H1 (cell line): ENCODE data around the gene PARP16. TPM values are rescaled to one million over a fixed set of nuclear protein-coding genes. Genes with fewer than 3 reads are reported as not detected.

Experiments
- CTCF ChIA-PET: fragments of 300-600 bp; sonication (Branson Sonifier 250); formaldehyde crosslinking; loops from one replicate; lab custom pipeline; 2021; ENCODE audit not compliant: partially characterized antibody; lab: Charles Lee
- POLR2A ChIA-PET: fragments of 300-600 bp; sonication (Branson Sonifier 250); formaldehyde crosslinking; loops from one replicate; lab custom pipeline; 2021; ENCODE audit warnings: inconsistent platforms; ENCODE audit not compliant: partially characterized antibody; lab: Charles Lee
- DNase-seq, 2 experiments: peaks; one replicate each; pipeline versions ENCODE4 v3.0.0 to v3.0.0-alpha.2; 2010 to 2022; ENCODE audit warnings: low spot score in 2 of 2, low read depth in 1 of 2, mixed read lengths in 1 of 2
- FAIRE-seq: peaks from 2 replicates; lab custom pipeline; 2011; peaks lifted over from hg19 to GRCh38; lab: Jason Lieb, UNC
- H2AFZ ChIP-seq: 2 replicates; pipeline ENCODE4 v1.8.1; 2012; ENCODE audit warnings: low read length, inconsistent platforms
- H2AK5ac ChIP-seq: 2 replicates; pipeline ENCODE4 v1.6.1; 2013; ENCODE audit warnings: low read depth, low read length
- H2BK120ac ChIP-seq: replicated peaks from 2 replicates; pipeline ENCODE3; 2013; ENCODE audit warnings: low read depth, low read length, inconsistent platforms
- H2BK12ac ChIP-seq: 2 replicates; pipeline ENCODE4 v1.6.1; 2013; ENCODE audit warnings: low read depth, low read length
- H2BK15ac ChIP-seq: 2 replicates; pipeline ENCODE4 v1.6.1; 2013; ENCODE audit warnings: low read length
- H2BK20ac ChIP-seq: 2 replicates; pipeline ENCODE4 v1.6.1; 2013; ENCODE audit warnings: low read length
- H2BK5ac ChIP-seq: 2 replicates; pipeline ENCODE4 v1.6.1; 2013; ENCODE audit warnings: low read depth, low read length
- H3K14ac ChIP-seq: 2 replicates; pipeline ENCODE4 v1.6.1; 2013; ENCODE audit warnings: inconsistent platforms; ENCODE audit not compliant: insufficient read length
- H3K18ac ChIP-seq: 2 replicates; pipeline ENCODE4 v1.6.1; 2013; ENCODE audit warnings: low read length; ENCODE audit errors: extremely low read depth
- H3K23ac ChIP-seq: 2 replicates; pipeline ENCODE4 v1.6.1; 2013; ENCODE audit warnings: inconsistent platforms; ENCODE audit not compliant: insufficient read length
- H3K23me2 ChIP-seq: 2 replicates; pipeline ENCODE4 v1.6.1; 2013; ENCODE audit warnings: low read depth, low read length
- H3K27ac ChIP-seq: 2 replicates; pipeline ENCODE4 v1.6.1; 2011; ENCODE audit warnings: low read depth, low read length, inconsistent platforms
- H3K27me3 ChIP-seq, 4 experiments: replicated peaks in 1 of 4; 1 replicate in 1 of 4; 2 replicates in 3 of 4; pipeline versions ENCODE4 v1.6.1 to v1.8.1; 2011 to 2013; ENCODE audit warnings: low read length in 3 of 4, mild to moderate bottlenecking in 3 of 4, inconsistent platforms in 2 of 4, mixed read lengths in 2 of 4, moderate library complexity in 1 of 4; ENCODE audit not compliant: control insufficient read depth in 3 of 4, insufficient read depth in 3 of 4; ENCODE audit errors: extremely low read depth in 1 of 4
- H3K36me3 ChIP-seq, 4 experiments: 2 replicates each; pipeline versions ENCODE4 v1.6.1 to v1.8.1; 2011 to 2013; ENCODE audit warnings: mild to moderate bottlenecking in 4 of 4, low read length in 3 of 4, moderate library complexity in 2 of 4, control low read depth in 1 of 4, inconsistent platforms in 1 of 4; ENCODE audit not compliant: insufficient read depth in 4 of 4, control insufficient read depth in 2 of 4
- H3K4ac ChIP-seq: replicated peaks from 2 replicates; pipeline ENCODE3; 2013; ENCODE audit warnings: low read length, low read depth, mixed read lengths, inconsistent platforms; ENCODE audit not compliant: insufficient read length
- H3K4me1 ChIP-seq, 4 experiments: replicated peaks in 1 of 4; 1 replicate in 1 of 4; 2 replicates in 3 of 4; pipeline versions ENCODE4 v1.6.1 to v1.8.1; 2011 to 2013; ENCODE audit warnings: low read length in 3 of 4, inconsistent platforms in 2 of 4, mixed read lengths in 1 of 4; ENCODE audit not compliant: insufficient read depth in 4 of 4, control insufficient read depth in 3 of 4
- H3K4me2 ChIP-seq, 2 experiments: 2 replicates each; pipeline versions ENCODE4 v1.6.1 to v1.8.1; 2011 to 2013; ENCODE audit warnings: low read depth in 2 of 2, low read length in 2 of 2, control low read depth in 1 of 2, inconsistent platforms in 1 of 2, mild to moderate bottlenecking in 1 of 2; ENCODE audit not compliant: insufficient read depth in 1 of 2
- H3K4me3 ChIP-seq, 4 experiments: fragments of 200-600, 300-600 bp in 1 of 4; sonication (generic), shearing (Covaris generic), sonication (Bioruptor Twin) in 1 of 4; 2 replicates each; pipeline versions ENCODE4 v1.5.1 to v1.8.1; 2011 to 2016; ENCODE audit warnings: low read length in 4 of 4, low read depth in 3 of 4, control low read depth in 2 of 4, inconsistent platforms in 2 of 4, mild to moderate bottlenecking in 2 of 4, mixed read lengths in 1 of 4, moderate library complexity in 1 of 4; ENCODE audit not compliant: insufficient read depth in 2 of 4; ENCODE audit errors: extremely low read depth in 1 of 4
- H3K56ac ChIP-seq: replicated peaks from 2 replicates; pipeline ENCODE3; 2013; ENCODE audit warnings: low read depth, mild to moderate bottlenecking, mixed read lengths, low read length, inconsistent platforms; ENCODE audit not compliant: insufficient read length
- H3K79me1 ChIP-seq: 2 replicates; pipeline ENCODE4 v1.6.1; 2013; ENCODE audit warnings: low read depth, low read length, control low read depth
- H3K79me2 ChIP-seq, 2 experiments: 2 replicates each; pipeline versions ENCODE4 v1.6.1 to v1.8.1; 2012 to 2013; ENCODE audit warnings: low read length in 2 of 2, mild to moderate bottlenecking in 2 of 2, inconsistent platforms in 1 of 2; ENCODE audit not compliant: insufficient read depth in 2 of 2, control insufficient read depth in 1 of 2
- H3K9ac ChIP-seq, 4 experiments: replicated peaks in 1 of 4; 1 replicate in 1 of 4; 2 replicates in 3 of 4; pipeline versions ENCODE4 v1.6.1 to v1.8.1; 2011 to 2013; ENCODE audit warnings: low read depth in 3 of 4, low read length in 3 of 4, control low read depth in 2 of 4, mild to moderate bottlenecking in 2 of 4, moderate library complexity in 2 of 4, inconsistent platforms in 1 of 4; ENCODE audit errors: extremely low read depth in 1 of 4
- H3K9me3 ChIP-seq, 2 experiments: 2 replicates each; pipeline versions ENCODE4 v1.6.1 to v1.8.1; 2012 to 2013; ENCODE audit warnings: mild to moderate bottlenecking in 2 of 2, moderate library complexity in 2 of 2, control low read depth in 1 of 2, inconsistent platforms in 1 of 2, low read depth in 1 of 2, low read length in 1 of 2, mixed read lengths in 1 of 2; ENCODE audit not compliant: insufficient read depth in 2 of 2
- H4K20me1 ChIP-seq, 2 experiments: replicated peaks in 1 of 2; 2 replicates each; pipeline versions ENCODE3 to v1.8.1; 2011 to 2013; ENCODE audit warnings: inconsistent platforms in 2 of 2, low read length in 2 of 2, mild to moderate bottlenecking in 1 of 2; ENCODE audit not compliant: insufficient read depth in 2 of 2, control insufficient read depth in 1 of 2
- H4K5ac ChIP-seq: 2 replicates; pipeline ENCODE4 v1.6.1; 2013; ENCODE audit warnings: low read length, low read depth, mixed read lengths, inconsistent platforms; ENCODE audit not compliant: insufficient read length
- H4K8ac ChIP-seq: 2 replicates; pipeline ENCODE4 v1.8.0; 2013; ENCODE audit warnings: mild to moderate bottlenecking, moderate library complexity, low read length, inconsistent platforms; ENCODE audit not compliant: insufficient read depth; ENCODE audit errors: extremely low read depth
- H4K91ac ChIP-seq: replicated peaks from 2 replicates; pipeline ENCODE3; 2013; ENCODE audit warnings: low read length, mixed read lengths, inconsistent platforms; ENCODE audit not compliant: insufficient read length
- ATF2 ChIP-seq: IDR thresholded peaks from 2 replicates; pipeline ENCODE4 v1.6.1; 2012; ENCODE audit warnings: low read length, inconsistent platforms
- BRCA1 ChIP-seq: IDR thresholded peaks from 2 replicates; pipeline ENCODE4 v1.6.1; 2012; ENCODE audit warnings: low read depth, low read length, improper control_type of control experiment
- CHD2 ChIP-seq: IDR thresholded peaks from 2 replicates; pipeline ENCODE4 v1.6.1; 2012; ENCODE audit warnings: low read length, improper control_type of control experiment
- EGR1 ChIP-seq: IDR thresholded peaks from 2 replicates; pipeline ENCODE4 v1.6.1; 2011; ENCODE audit warnings: low read depth, low read length, borderline replicate concordance
- GTF2F1 ChIP-seq: IDR thresholded peaks from 2 replicates; pipeline ENCODE4 v1.6.1; 2012; ENCODE audit warnings: low read depth, low read length, improper control_type of control experiment, borderline replicate concordance
- MAFK ChIP-seq: IDR thresholded peaks from 2 replicates; pipeline ENCODE4 v1.6.1; 2012; ENCODE audit warnings: low read depth, mild to moderate bottlenecking, improper control_type of control experiment, low read length
- RAD21 ChIP-seq, 2 experiments: IDR thresholded peaks in 1 of 2; conservative IDR thresholded peaks in 1 of 2; 2 replicates each; pipeline ENCODE4 v1.6.1; 2011; ENCODE audit warnings: low read depth in 2 of 2, low read length in 2 of 2, improper control_type of control experiment in 1 of 2, inconsistent platforms in 1 of 2, mild to moderate bottlenecking in 1 of 2, moderate library complexity in 1 of 2
- SIRT6 ChIP-seq: IDR thresholded peaks from one replicate; pipeline ENCODE4 v1.7.1; 2012; ENCODE audit warnings: low read length, inconsistent platforms
- SRF ChIP-seq: IDR thresholded peaks from 2 replicates; pipeline ENCODE4 v1.6.1; 2011; ENCODE audit warnings: mild to moderate bottlenecking, low read depth, low read length, moderate library complexity
- YY1 ChIP-seq: IDR thresholded peaks from 2 replicates; pipeline ENCODE4 v1.6.1; 2011; ENCODE audit warnings: low read depth, mild to moderate bottlenecking, low read length
- ZNF274 ChIP-seq: IDR thresholded peaks from 2 replicates; pipeline ENCODE4 v1.7.0; 2012; ENCODE audit warnings: low read length, borderline replicate concordance; ENCODE audit errors: extremely low read depth
- WGBS, 2 experiments: shearing (Covaris generic) in 1 of 2; methylation state at CpG; one replicate each; pipeline versions ENCODE4 v1.1.6 to v1.1.7; 2013 to 2015; ENCODE audit warnings: low lambda C conversion rate in 2 of 2, mixed read lengths in 2 of 2, inconsistent platforms in 1 of 2, low coverage in 1 of 2, missing lambda C conversion rate in 1 of 2; ENCODE audit not compliant: insufficient replicate concordance in 2 of 2, insufficient coverage in 1 of 2, insufficient read length in 1 of 2; ENCODE audit errors: extremely low coverage in 1 of 2, missing lambda C conversion rate in 1 of 2; 5-methylcytosine and 5-hydroxymethylcytosine counted together
- polyA plus RNA-seq, 7 experiments: library from polyadenylated mRNA; depleted of rRNA in 3 of 7; stranded (reverse) in 5 of 7; unstranded in 2 of 7; fragments of >200 nt in 5 of 7; fragments of 200-250 nt in 2 of 7; gene quantifications; 1 replicate in 5 of 7; 2 replicates in 1 of 7; 4 replicates in 1 of 7; pipeline versions ENCODE4 v1.2.1 to v1.2.3, GENCODE V29; 2011 to 2013; ENCODE audit warnings: missing spikeins in 2 of 7, mixed read lengths in 2 of 7
- total RNA-seq: library from RNA; stranded (reverse); fragmentation: NEBNext Ultra II Directional; extraction: Animal tissue kit (Norgen Biotek cat#: 25700); gene quantifications from 2 replicates; pipeline ENCODE4 v1.2.1, GENCODE V29; 2021
- TF ChIP-seq, protein P1 (sequence below): IDR thresholded peaks from 2 replicates; pipeline ENCODE4 v1.6.1; 2011; ENCODE audit warnings: low read depth, mild to moderate bottlenecking, low read length; ENCODE audit not compliant: insufficient read depth

The PARP16 gene
- total and polyA plus RNA-seq, 2 of the 8 experiments (the other 6 are each of a cell fraction or from before 2014, with no cell fraction given) = 3.7 to 5.0 TPM

- no peak overlapping the region for H4K5ac ChIP-seq
- H2BK15ac ChIP-seq = peak overlapping the region; percentile 53; the same call in 1 of the 2 replicates
- H3K9me3 ChIP-seq = no peaks in the 10 kb centered on the region
- no peak overlapping the region for H4K91ac ChIP-seq
- peaks cover 4% of the 10 kb centered on the region for H3K79me1 ChIP-seq
- no peak overlapping the region for H2BK12ac ChIP-seq
- no peak overlapping the region for H3K14ac ChIP-seq
- H3K56ac ChIP-seq = no peak overlapping the region
- no peak overlapping the region for H2AK5ac ChIP-seq
- 80% methylated on average over 4 of the region's 5 CpGs; no CpG with 5 or more reads in 1 of the 2 experiments for WGBS, 2 experiments
- H3K4me1 ChIP-seq = peaks cover 20 to 42% (median 31%) of the 10 kb centered on the region in 4 experiments
- CTCF ChIA-PET = interaction anchor here (1.5 to 3.2 kb wide), 4 partner anchors 7 to 51 kb away, joined by 6 to 17 read pairs (median 13); no protein-coding TSS in a partner anchor
- peaks cover 4 to 7% of the 10 kb centered on the region in 2 experiments for H4K20me1 ChIP-seq
- H2BK5ac ChIP-seq = no peak overlapping the region
- POLR2A ChIA-PET = interaction anchor here (0.9 to 1.5 kb wide), 6 partner anchors 8 to 82 kb away, joined by 3 to 8 read pairs (median 4); no protein-coding TSS in a partner anchor
- no peaks in the 10 kb centered on the region for H3K79me2 ChIP-seq
- H4K8ac ChIP-seq = no peak overlapping the region; the same call in 1 of the 2 replicates
- H3K23me2 ChIP-seq = no peaks in the 10 kb centered on the region
- no peak overlapping the region for H3K9ac ChIP-seq
- no peak overlapping the region for H2BK120ac ChIP-seq
- no peak for DNase-seq
- peak overlapping the region in 1 of 2 experiments; percentile 6; a peak in 2 of 4 replicates for H3K4me2 ChIP-seq
- peaks cover 1 to 8% (median 5%) of the 10 kb centered on the region in 4 experiments; a peak in 5 of 8 replicates for H3K36me3 ChIP-seq
- no peak overlapping the region for H3K18ac ChIP-seq
- no peak overlapping the region; a peak in 1 of 8 replicates for H3K4me3 ChIP-seq
- no peak overlapping the region for H3K4ac ChIP-seq
- H3K27me3 ChIP-seq = no peaks in the 10 kb centered on the region
- H2BK20ac ChIP-seq = no peak overlapping the region
- no peak overlapping the region for H2AFZ ChIP-seq
- FAIRE-seq = no peak
- no peak overlapping the region for H3K23ac ChIP-seq
- no peak overlapping the region for H3K27ac ChIP-seq
- no peak for TF ChIP-seq CHD2
- TF ChIP-seq ZNF274 = no peak
- no peak for TF ChIP-seq BRCA1
- TF ChIP-seq GTF2F1 = no peak
- no peak for TF ChIP-seq MAFK
- TF ChIP-seq EGR1 = no peak
- TF ChIP-seq, protein P1, sequence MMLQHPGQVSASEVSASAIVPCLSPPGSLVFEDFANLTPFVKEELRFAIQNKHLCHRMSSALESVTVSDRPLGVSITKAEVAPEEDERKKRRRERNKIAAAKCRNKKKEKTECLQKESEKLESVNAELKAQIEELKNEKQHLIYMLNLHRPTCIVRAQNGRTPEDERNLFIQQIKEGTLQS = no peak
- no peak for TF ChIP-seq SRF
- TF ChIP-seq SIRT6 = no peak
- no peak for TF ChIP-seq YY1
- no peak for TF ChIP-seq RAD21 (IDR thresholded peaks at IDR 0.05 in 1 of 2, conservative IDR thresholded peaks at IDR 0.05 in 1 of 2; ENCODE audit: low read depth in 2 of 2, low read length in 2 of 2)
- no peak for TF ChIP-seq ATF2
Measured at GRCh38 chr15:65333856-65334255, 47.2 kb upstream of the PARP16 start.
